HG02852 (cell line): ENCODE measurements around the gene ASPSCR1.
"Not testable (repeated sequence)": the region's sequence is repeated elsewhere in the genome, so short reads cannot be mapped to it uniquely, and the experiment has no call there.

Experiments used
- ATAC-seq: cut with Tn5 transposase; IDR thresholded peaks from one replicate; pipeline ENCODE4 v1.9.1; 2021; ENCODE audit warnings: mild to moderate bottlenecking, moderate library complexity; ENCODE audit not compliant: unreplicated experiment

The ASPSCR1 gene

DNA sequence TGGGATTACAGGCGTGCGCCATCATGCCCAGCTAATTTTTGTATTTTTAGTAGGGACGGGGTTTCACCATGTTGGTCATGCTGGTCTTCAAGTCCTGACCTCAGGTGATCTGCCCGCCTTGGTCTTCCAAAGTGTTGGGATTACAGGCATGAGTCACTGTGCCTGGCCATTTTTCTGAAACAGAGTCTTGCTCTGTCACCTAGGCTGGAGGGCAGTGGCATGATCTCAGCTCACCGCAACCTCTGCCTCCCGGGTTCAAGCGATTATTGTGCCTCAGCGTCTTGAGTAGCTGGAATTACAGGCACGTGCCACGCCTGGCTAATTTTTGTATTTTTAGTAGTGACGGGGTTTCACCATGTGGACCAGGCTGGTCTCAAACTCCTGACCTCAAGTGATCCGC is 4.1 kb downstream of the ASPSCR1 start:
- ATAC-seq = not testable (repeated sequence)

DNA sequence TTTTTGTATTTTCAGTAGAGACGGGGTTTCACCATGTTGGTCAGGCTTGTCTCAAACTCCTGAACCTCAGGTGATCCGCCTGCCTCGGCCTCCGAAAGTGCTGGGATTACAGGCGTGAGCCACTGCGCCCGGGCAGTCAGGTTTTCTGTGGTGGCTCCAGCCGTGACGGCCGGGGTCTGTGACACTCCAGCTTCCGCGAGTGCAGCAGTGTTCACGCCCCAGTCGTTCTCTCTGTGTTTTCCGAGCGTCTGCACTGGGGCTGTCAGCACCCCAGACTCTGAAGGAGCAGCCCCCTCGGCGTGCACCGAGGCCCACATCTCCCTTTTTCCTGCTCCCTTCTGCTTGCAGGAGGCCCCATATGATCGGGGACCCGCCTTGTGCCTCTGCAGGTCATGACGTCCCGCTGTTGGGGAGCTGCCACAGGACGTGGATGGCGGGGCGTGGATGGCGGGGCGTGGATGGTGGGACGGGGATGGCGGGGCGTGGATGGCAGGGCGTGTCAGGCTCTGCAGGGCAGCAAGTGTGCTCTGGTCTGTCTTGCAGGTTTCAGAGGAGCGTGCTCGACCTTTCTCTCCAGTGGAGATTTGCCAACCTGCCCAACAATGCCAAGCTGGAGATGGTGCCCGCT is 5.7 kb downstream of the ASPSCR1 start:
- no peak for ATAC-seq

DNA sequence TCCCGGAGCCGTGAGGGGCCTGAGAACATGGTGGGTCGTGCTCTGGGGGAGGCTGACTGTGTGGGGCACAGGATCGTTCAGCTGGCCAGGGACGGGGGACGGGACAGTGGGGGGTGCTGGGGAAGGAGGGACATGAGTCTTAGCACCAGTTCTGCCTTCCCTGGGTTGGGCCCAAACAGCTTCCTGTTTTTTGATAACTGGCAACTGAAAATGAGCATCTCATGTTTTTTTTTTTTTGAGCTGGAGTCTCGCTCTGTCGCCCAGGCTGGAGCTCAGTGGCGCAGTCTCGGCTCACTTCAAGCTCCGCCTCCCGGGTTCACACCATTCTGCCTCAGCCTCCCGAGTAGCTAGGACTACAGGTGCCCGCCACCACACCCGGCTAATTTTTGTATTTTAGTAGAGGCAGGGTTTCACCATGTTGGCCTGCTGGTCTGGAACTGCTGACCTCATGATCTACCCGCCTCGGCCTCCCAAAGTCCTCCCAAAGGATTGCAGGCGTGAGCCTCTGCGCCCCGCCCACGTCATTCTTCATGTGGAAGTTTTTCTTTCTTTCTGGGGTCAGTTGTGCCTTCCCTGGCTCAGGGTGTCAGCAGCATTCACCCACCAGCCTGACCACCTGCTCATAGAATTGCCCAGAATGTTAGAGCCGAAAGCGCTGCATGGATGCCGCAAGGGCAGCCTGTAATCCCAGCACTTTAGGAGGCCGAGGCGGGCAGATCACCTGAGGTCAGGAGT is 6.4 kb downstream of the ASPSCR1 start:
- no peak for ATAC-seq

DNA sequence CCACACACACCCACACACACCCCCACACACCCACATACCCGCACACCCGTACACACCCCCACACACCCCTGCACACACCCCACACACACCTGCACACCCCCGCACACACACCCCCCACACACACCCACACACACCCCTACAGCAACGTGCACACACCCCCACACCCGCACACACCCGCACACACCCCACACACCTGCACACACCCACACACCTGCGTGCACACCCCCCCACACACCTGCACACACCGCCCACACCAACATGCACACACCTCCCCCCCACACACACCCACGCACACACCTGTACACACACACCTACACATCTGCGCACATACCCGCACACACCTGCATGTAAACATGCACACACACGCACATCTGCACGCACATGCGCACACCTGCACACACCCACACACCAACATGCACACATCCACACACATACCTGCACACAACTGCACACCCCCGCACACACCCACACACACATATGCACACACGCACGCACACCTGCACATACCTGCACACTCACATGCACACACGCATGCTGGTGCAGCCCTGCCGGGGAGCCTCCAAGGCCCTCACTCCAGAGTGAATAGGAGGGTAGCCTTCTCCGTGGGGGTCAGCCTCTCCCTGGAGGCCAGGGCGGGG is 7.5 kb downstream of the ASPSCR1 start:
- ATAC-seq = no peak

DNA sequence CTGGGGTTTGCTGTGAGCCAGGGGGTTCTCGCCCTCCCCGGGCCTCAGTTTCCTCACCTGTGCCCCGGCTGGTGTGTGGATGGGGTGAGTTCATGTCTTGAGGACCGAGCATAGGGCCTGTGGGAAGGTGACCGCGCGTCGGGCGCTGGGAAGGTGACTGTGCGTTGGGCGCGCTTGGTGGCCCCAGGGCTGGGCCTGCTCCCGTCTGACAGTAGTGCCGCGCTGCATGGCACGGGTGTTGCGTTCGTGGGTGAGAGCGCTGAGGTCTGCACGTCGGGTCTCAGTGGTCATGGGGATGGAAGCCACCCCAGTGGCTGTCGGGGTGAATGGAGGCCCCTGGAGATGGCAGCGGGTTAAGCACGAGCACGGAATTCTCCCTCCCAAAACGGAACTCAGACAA is 9.2 kb downstream of the ASPSCR1 start:
- ATAC-seq = no peak

DNA sequence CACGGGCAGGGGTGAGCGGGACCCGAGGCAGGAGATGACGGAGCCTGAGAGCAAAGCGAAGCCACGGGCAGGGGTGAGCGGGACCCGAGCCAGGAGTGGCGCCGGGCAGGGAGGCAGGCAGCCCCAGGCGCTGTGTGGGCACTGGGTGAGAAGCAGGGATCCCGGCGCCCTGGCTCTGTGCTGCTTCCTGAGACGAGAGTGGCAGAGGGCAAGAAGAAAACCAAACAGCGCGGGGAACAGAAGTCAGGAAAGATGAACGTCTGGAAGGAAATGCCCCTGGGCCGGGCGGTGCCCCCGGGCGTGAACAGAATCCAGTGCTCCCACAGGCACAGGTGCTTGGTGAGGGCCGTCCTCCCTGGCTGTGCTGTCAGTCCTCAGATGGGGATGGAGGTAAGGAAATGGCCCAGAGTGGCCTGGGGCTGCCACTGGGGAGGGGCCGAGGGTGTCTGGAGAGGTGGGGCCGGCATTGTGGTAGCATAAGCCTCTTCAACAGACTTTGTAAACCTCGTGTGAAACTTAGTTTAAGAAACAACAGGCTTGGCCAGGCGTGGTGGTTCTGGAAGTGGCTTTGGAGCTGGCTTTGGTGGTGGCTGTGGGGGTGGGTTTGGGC is 9.8 kb downstream of the ASPSCR1 start:
- ATAC-seq = no peak

DNA sequence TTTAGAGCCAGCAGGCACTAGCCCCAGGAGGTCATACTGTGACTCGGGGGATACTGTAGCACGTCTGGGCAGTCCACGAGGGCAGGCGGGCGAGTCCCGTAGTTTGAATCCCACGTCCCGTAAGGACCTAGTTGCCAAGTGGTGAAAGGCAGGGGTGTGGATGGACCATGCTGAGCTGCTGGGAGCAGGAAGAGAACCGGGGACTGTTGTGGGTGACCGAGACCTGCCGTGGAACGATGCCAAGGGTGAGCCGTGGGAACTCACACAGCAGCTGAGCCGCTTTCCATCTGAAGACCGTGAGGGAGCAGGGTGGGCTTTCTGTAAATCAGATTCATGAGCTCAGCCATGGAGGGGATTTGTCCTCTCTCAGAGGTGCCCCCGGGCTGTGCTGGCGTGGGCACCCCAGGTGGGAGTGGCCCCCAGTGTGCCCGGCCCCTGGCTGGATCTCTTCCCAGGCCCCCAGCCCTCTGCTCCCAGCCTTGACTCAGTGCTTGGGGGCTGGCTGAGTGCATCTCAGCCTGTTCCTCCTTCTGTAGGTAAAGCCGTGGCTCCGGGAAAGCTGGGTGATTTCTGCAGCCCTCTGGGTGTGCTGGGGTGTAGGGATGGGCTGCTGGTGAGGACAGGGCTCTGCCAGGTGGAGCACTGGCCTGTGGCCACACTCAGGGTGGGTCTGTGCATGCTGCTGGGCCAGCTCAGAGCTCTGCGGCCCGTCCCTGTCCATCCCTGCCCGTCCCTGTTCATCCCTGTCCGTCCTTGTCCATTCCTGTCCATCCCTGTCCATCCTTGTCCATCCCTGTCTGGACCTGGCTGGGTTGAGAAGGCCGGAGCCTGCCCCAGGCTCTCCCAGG is 13.6 kb downstream of the ASPSCR1 start:
- no peak for ATAC-seq

DNA sequence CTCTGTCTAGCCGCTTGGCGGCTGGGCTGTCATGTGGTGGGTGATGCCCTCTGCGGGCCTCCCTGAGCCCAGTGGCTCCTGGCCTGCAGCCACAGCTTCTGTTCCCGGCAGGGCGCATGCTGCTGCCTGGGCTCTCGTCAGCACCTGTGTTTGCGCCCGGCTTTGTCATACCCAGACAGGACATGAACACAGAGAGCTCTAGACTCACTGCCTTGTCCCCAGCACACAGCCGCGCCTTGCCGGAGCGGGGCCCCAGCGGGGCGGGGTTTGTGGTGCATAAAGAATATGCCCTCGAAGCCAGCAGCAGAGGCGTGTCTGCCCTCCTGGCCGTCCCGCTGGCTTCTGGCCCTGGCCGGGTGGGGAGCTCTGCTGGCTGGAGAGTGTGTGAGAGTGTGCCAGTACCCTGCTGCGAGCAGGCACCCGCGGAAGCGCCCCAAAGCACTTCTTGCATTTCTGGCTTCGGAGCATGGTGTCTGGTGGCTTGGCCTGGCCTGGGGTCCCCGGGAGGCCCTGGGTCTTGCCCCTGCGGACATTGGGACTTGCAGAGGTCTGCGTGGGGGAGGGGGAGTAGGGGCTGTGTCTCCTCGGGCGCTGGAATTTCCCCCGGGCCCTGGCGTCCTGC is 14.4 kb downstream of the ASPSCR1 start:
- ATAC-seq = no peak

DNA sequence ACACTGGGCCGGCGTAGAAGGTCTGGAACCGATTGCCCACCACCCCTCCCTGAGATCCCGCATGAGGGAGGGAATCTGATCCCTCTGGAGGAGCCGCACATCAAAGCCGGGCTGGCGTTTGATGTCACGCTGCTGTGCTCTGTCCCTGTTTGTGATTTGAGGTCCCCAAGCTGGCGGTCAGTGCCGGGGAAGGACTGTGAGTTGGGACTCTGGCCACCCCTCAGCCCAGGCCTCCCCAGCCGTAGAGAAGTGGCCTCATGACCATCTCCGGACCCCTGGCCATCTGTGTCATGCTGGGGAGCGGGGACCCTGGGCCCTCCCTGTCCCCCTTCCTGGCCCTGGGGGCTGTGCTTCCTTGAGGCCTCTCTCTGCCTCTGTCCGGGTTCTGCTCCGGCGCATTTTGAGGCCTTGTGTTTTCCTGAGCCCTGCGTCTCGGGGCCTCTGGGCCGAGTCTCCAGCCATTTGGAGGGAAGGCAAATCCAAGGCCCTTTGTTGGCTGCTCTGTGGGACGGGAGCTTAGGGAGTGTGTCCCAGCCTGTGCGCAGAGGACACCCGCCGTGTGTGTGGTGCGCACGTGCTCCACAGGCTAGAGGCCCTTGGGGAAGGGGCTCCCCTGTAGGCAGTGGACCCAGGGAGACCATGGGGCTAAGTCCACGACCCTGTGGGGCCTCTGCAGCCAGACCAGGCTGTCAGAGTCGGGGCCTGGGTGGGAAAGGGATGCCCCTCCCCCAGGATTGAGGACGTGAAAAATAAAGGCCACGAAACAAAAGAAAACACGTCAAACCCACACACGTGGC is 15.1 kb downstream of the ASPSCR1 start:
- ATAC-seq = no peak

DNA sequence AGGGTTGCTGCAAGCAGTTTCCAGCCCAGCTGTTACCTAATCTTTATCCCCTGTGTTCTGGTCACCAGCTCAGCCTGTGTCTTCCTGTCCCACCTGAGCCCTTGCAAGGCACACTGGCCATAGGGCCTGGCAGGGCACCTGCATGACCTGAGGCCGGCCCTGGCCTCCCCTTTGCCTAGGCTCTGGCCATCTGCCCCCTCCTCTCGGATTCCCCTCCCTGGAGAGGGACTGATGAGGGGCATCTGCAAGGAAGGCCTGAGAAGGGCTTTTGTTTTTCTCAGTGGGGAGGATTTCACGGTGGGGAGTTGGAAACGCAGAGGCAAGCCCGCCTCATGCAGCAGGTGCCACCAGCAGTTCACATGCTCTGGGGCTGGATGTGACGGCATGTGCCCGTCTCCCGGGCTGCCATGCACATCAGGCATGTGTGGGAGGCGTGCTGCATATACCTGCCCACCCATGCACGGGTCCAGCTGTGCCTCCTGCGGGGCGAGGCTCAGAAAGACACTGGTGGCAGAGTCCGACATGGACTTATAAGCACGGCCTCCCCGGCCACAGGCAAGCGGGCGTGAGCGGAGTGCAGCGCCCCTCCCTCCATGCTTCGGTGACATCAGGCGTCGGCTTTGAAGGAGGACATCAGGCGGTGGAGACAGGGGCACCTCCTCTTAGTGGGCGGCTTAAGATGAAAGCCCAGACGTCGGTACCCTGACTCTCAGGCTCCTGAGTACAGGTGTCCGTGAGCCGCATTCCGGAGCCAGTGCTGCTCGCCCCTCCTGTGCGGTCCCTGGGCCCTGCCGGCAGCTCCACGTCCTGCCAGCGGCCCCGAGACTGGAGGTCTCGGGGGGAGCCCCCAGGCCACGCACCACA is 16.5 kb downstream of the ASPSCR1 start:
- no peak for ATAC-seq

DNA sequence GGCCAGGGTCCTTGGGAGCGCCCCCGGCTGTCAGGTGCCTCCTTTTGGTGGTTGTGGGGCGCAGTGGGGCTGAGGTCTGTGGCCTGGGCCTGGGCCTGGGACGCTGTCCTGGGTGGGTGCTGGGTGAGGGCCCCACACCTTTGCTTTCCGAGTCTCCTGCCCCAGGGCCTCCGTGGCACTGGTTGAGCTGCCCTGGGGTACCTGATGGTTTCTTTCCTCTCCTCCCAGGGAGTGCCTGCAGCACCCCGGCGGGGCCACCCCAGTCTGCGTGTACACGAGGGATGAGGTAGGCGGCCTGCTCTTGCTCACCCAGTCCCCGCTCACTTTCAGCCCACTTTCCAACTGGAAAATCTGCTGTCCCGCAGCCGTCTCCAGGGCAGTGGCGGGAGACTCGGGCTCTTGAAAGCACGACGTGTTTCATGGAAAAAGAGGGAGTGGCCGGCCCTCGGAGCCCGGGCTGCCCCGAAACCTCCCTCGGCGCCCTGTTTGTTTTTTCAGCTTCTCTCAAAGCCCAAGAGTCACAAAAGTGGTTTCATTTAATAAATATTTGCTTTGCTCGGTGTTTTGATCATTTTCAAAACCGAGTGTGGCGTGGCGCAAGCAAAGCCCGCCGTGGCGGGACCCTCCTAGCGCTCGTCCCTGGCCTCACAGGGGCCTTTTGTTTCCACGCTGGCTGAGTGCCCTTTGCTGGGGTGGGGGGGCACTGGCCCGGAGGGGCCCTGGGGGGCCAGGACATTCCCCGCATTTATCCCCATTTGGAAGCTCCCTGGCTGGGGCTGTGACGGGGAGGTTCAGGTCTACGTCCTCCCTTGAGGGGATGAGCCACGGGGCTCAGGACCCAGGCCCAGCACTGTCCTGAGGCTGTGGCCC is 17.4 kb downstream of the ASPSCR1 start:
- no peak for ATAC-seq

DNA sequence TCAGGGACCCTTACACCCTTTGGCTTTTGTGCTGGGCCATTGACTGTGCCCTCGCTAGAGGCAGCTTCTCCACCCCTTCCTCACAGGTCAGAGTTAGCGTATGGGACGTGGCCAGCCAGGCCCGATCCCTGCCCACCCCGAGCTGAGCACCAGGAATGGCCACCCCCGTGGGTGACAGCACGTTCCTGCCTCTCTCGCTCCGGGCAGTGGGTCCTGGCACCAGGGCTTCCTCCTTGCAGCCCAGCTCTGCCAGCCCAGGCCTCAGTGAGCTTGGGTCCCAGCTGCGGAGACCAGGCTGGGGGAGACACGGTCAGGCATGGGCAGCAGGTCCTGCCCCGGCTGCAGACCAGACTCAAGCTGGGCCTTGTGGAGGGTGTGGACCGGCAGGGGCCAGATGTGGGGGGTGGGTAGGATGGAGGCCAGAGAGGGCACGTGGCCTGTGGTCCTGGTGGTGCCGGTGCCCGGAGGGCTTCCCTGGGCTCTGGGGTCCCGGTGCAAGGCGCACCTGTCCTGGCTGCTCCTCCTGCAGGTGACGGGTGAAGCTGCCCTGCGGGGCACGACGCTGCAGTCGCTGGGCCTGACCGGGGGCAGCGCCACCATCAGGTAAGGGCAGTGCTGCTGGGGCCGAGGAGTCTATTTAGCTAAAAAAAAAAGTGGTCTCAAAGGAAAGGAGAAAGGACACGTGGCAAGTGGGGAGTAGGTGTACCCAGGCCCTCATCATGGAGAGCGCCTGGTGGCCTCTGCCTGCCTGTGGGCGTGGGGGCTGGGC is 18.2 kb downstream of the ASPSCR1 start:
- no peak for ATAC-seq

DNA sequence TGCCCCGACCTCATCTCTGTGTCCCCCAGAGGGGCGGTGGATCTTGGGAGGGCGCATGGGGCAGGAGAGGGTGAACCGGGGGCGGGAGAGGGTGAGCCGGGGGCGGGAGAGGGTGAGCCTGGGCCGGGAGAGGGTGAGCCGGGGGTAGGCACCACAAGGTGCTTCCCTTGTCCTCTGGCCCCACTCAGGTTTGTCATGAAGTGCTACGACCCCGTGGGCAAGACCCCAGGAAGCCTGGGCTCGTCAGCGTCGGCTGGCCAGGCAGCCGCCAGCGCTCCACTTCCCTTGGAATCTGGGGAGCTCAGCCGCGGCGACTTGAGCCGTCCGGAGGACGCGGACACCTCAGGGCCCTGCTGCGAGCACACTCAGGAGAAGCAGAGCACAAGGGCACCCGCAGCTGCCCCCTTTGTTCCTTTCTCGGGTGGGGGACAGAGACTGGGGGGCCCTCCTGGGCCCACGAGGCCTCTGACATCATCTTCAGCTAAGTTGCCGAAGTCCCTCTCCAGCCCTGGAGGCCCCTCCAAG is 18.9 kb downstream of the ASPSCR1 start:
- ATAC-seq = no peak

DNA sequence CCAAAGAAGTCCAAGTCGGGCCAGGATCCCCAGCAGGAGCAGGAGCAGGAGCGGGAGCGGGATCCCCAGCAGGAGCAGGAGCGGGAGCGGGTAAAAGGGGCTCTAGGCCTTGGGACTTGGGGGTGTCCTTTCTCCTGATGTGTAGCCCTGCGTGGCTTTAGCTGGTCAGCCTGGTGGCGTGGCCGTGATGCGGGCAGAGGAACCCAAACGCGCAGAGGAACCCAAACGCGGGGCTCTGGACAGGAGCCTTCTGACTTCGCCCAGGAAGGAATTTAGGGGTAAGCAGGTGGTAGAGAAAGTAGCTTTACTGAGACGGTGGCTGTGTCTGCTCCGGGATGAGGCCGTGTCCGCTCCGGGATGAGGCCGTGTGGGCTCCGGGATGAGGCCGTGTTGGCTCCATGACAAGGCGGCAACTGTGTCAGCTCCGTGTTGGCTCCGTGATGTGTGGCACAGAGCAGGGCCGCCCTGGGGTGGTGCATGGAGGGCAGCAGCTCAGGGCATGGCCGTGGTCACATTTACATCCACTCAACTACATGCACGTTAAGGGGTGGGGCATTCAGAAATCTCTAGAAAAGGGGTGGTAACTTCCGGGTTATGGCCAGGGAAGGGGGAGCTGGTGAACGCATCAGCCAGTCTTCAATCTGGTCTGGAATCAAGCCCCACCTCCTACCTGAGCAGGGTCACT is 19.5 kb downstream of the ASPSCR1 start:
- ATAC-seq = no peak

DNA sequence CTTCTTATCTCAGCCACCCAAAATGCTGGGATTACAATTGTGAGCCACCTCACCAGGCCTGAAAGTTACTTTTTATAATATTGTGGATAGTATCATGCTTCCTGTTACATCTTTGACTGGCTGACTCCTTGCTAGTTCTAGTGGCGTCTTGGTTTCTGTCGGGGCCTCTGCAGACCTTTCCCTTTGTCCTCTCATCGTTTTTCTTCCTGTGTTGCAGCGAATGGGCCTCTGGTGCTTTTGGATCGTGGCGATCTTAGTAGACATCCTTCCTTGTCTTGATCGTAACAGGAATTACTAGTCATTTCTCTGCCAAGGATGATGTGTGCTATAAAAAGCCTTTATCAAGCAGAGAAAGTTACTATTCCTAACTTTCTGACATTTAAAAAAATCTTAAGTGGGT is 20.8 kb downstream of the ASPSCR1 start:
- ATAC-seq = no peak
